Naive thymus-derived CD8-positive, alpha-beta T cell (primary cell): ENCODE results near the gene RGR. TPM values are rescaled to one million over a fixed set of nuclear protein-coding genes. Genes with fewer than 3 reads are reported as not detected.
A peak's percentile ranks its signal among the peaks of the same experiment; 100 is the strongest.

ENCODE experiments used
- ATAC-seq, 2 donors: fragments of 150-1000 bp; cut with Tn5 transposase in 1 of 2; sonication (Bioruptor Pico), chemical (Tn5 transposase) in 1 of 2; 1 replicate in 1 of 2; 2 replicates in 1 of 2; pipeline ENCODE4 v1.10.0; 2021; ENCODE audit warnings: mild to moderate bottlenecking in 2 of 2, moderate library complexity in 2 of 2
- POLR2A ChIA-PET: fragments of 350-600 bp; sonication (Branson Sonifier 250); formaldehyde crosslinking; loops from one replicate; lab custom pipeline; 2021; ENCODE audit warnings: antibody characterized with exemption; lab: Charles Lee
- DNase-seq, 10 donors: peaks; one replicate each; pipeline versions ENCODE4 v3.0.0 to v3.0.0-alpha.2; 2020 to 2022
- H3K27ac Mint-ChIP-seq, 10 donors: one replicate each; pipeline ENCODE4 v1.8.0; 2020 to 2022; ENCODE audit warnings: mild to moderate bottlenecking in 10 of 10, mixed read lengths in 10 of 10, moderate library complexity in 4 of 10, inconsistent platforms in 1 of 10
- H3K27me3 Mint-ChIP-seq, 5 donors: one replicate each; pipeline ENCODE4 v1.8.0; 2021 to 2022; ENCODE audit warnings: mixed read lengths in 5 of 5
- H3K36me3 Mint-ChIP-seq, 3 donors: one replicate each; pipeline ENCODE4 v1.8.0; 2020 to 2022; ENCODE audit warnings: mixed read lengths in 3 of 3, mild to moderate bottlenecking in 2 of 3, inconsistent platforms in 1 of 3
- H3K4me1 Mint-ChIP-seq, 4 donors: one replicate each; pipeline ENCODE4 v1.8.0; 2021 to 2022; ENCODE audit warnings: mixed read lengths in 4 of 4
- H3K4me3 Mint-ChIP-seq, 10 donors: one replicate each; pipeline ENCODE4 v1.8.0; 2020 to 2022; ENCODE audit warnings: mild to moderate bottlenecking in 10 of 10, mixed read lengths in 10 of 10, moderate library complexity in 6 of 10, inconsistent platforms in 1 of 10
- H3K9me3 Mint-ChIP-seq, 9 donors: one replicate each; pipeline ENCODE4 v1.8.0; 2020 to 2022; ENCODE audit warnings: mixed read lengths in 9 of 9, mild to moderate bottlenecking in 3 of 9, inconsistent platforms in 1 of 9, moderate library complexity in 1 of 9
- polyA plus RNA-seq, 3 donors: library from polyadenylated mRNA; unstranded; fragments of 300-500 nt; fragmentation: Illumina TruSeq; gene quantifications; one replicate each; pipeline ENCODE4 v1.2.3, GENCODE V29; 2021
- total RNA-seq, 8 experiments: library from RNA in 2 of 8; stranded (reverse) in 2 of 8; gene quantifications; one replicate each; pipeline ENCODE4 v1.2.3 and lab custom pipeline; 2021 to 2026

Gene RGR
- total and polyA plus RNA-seq, 5 experiments from 2014 or later = not detected

- Mint-ChIP-seq H3K4me3 (no peak overlapping the region), H3K36me3 (no peaks in the 10 kb centered on the region), H3K27me3 (peaks cover 3 to 13% (median 7%) of the 10 kb centered on the region in 5 donors), H3K9me3 (no peaks in the 10 kb centered on the region), H3K4me1 (peaks cover 0 to 4% (median 2%) of the 10 kb centered on the region in 4 donors), H3K27ac (peak overlapping the region in 2 of 10 donors; percentile 9 to 35)
- POLR2A ChIA-PET = no interaction called here
- ATAC-seq = no peak
- no peak for DNase-seq
These were observed 38.9 kb upstream of the RGR start for GRCh38 chr10:84205853-84206525.

DNA sequence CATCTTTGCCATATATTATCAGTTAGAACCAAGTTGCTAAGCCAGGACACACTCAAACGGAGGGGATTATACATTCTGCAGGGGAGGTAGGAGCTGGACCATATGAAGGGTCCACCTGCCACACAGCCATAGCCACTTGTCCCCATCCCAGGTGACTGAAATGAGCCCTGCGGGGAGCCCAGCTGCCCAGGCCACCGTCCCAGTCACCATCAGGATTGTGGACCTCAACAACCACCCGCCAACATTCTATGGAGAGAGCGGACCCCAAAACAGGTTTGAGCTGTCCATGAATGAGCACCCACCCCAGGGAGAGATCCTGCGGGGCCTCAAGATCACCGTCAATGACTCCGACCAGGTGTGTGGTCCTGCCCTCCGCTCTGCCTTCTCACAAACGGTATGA, 36.8 kb upstream of the RGR start:
- H3K36me3 Mint-ChIP-seq = no peaks in the 10 kb centered on the region
- no peak for ATAC-seq
- DNase-seq = no peak
- H3K9me3 Mint-ChIP-seq = no peaks in the 10 kb centered on the region
- H3K4me3 Mint-ChIP-seq = no peak overlapping the region
- H3K27me3 Mint-ChIP-seq = peaks cover 3 to 17% (median 7%) of the 10 kb centered on the region in 5 donors
- POLR2A ChIA-PET = no interaction called here
- H3K27ac Mint-ChIP-seq = no peak overlapping the region
- peaks cover 0 to 5% (median 2%) of the 10 kb centered on the region in 4 donors for H3K4me1 Mint-ChIP-seq

- ATAC-seq = no peak
- peaks cover 3 to 16% (median 5%) of the 10 kb centered on the region in 5 donors for H3K27me3 Mint-ChIP-seq
- POLR2A ChIA-PET = no interaction called here
- H3K27ac Mint-ChIP-seq = no peak overlapping the region
- H3K36me3 Mint-ChIP-seq = no peaks in the 10 kb centered on the region
- H3K4me3 Mint-ChIP-seq = no peak overlapping the region
- no peak for DNase-seq
- peaks cover 0 to 4% (median under 1%) of the 10 kb centered on the region in 4 donors for H3K4me1 Mint-ChIP-seq
- no peaks in the 10 kb centered on the region for H3K9me3 Mint-ChIP-seq
These were observed 33.3 kb upstream of the RGR start for GRCh38 chr10:84211566-84211965.

GRCh38 chr10:84212014-84212413, 32.8 kb upstream of the RGR start:
- no peak for ATAC-seq
- Mint-ChIP-seq H3K4me1 (peaks cover 0 to 4% (median under 1%) of the 10 kb centered on the region in 4 donors), H3K27ac (no peak overlapping the region), H3K36me3 (no peaks in the 10 kb centered on the region), H3K27me3 (peaks cover 0 to 12% (median 1%) of the 10 kb centered on the region in 5 donors), H3K9me3 (no peaks in the 10 kb centered on the region), H3K4me3 (no peak overlapping the region)
- no peak for DNase-seq
- POLR2A ChIA-PET = no interaction called here

- Mint-ChIP-seq H3K4me3 (no peak overlapping the region), H3K27me3 (peaks cover 0 to 10% (median 1%) of the 10 kb centered on the region in 5 donors), H3K4me1 (peaks cover 0 to 4% (median under 1%) of the 10 kb centered on the region in 4 donors), H3K27ac (no peak overlapping the region), H3K9me3 (no peaks in the 10 kb centered on the region), H3K36me3 (no peaks in the 10 kb centered on the region)
- DNase-seq (no peak), ATAC-seq (no peak)
- POLR2A ChIA-PET = no interaction called here
These were observed 31.8 kb upstream of the RGR start for GRCh38 chr10:84213076-84213475.

- H3K9me3 Mint-ChIP-seq = peaks cover 0 to 3% (median 0%) of the 10 kb centered on the region in 9 donors
- POLR2A ChIA-PET = interaction anchor here (1.2 kb wide), 1 partner anchor 66 kb away, joined by 4 read pairs; no protein-coding TSS in a partner anchor
- H3K27me3 Mint-ChIP-seq = peaks cover 0 to 10% (median 0%) of the 10 kb centered on the region in 5 donors
- ATAC-seq = no peak
- peak overlapping the region in 1 of 10 donors; percentile 71 for H3K27ac Mint-ChIP-seq
- no peak for DNase-seq
- H3K4me1 Mint-ChIP-seq = peaks cover 0 to 4% (median under 1%) of the 10 kb centered on the region in 4 donors
- no peaks in the 10 kb centered on the region for H3K36me3 Mint-ChIP-seq
- H3K4me3 Mint-ChIP-seq = peak overlapping the region in 6 of 10 donors; percentile 1 to 71 (median 38)
These were observed 30.7 kb upstream of the RGR start for GRCh38 chr10:84214046-84214572.

- H3K27ac Mint-ChIP-seq = peak overlapping the region in 2 of 10 donors; percentile 35 to 71
- DNase-seq (peak in 4 of 10 donors; percentile 20 to 35 (median 26)), ATAC-seq (peak; percentile 49 to 73)
- peak overlapping the region in 4 of 10 donors; percentile 20 to 71 (median 50) for H3K4me3 Mint-ChIP-seq
- H3K27me3 Mint-ChIP-seq = peaks cover 0 to 10% (median 0%) of the 10 kb centered on the region in 5 donors
- peaks cover 0 to 6% (median 0%) of the 10 kb centered on the region in 3 donors for H3K36me3 Mint-ChIP-seq
- H3K4me1 Mint-ChIP-seq = peaks cover 0 to 4% (median under 1%) of the 10 kb centered on the region in 4 donors
- POLR2A ChIA-PET = interaction anchor here (1.2 kb wide), 1 partner anchor 67 kb away, joined by 4 read pairs; no protein-coding TSS in a partner anchor
- peaks cover 0 to 9% (median 2%) of the 10 kb centered on the region in 9 donors for H3K9me3 Mint-ChIP-seq
These were observed 30.1 kb upstream of the RGR start for GRCh38 chr10:84214612-84215235.

DNA sequence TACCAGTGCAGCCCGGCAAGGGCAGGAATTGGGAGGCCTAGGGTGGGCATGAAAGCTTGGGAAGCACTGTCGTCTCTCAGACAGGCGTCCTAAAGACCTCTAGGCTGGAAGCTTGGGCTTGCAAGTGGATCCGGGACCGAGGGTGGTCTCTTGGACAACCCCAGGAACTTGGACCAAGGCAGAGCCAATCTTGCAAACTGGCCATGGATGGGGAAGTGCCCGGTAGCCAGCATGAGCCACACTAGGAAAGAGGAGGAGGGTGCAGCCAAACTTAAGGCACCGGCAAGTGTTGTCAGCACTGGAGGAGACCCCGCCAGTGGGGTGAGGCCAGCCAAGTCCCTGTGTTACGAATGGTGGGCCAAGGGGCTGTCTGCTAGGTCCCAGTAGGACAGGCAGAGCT, 28.0 kb upstream of the RGR start:
- peaks cover 0 to 2% (median under 1%) of the 10 kb centered on the region in 4 donors for H3K4me1 Mint-ChIP-seq
- H3K4me3 Mint-ChIP-seq = no peak overlapping the region
- peaks cover 3 to 15% (median 5%) of the 10 kb centered on the region in 5 donors for H3K27me3 Mint-ChIP-seq
- H3K27ac Mint-ChIP-seq = no peak overlapping the region
- DNase-seq (no peak), ATAC-seq (no peak)
- POLR2A ChIA-PET = no interaction called here
- H3K36me3 Mint-ChIP-seq = peaks cover 0 to 7% (median 0%) of the 10 kb centered on the region in 3 donors
- peaks cover 0 to 11% (median 2%) of the 10 kb centered on the region in 9 donors for H3K9me3 Mint-ChIP-seq

GRCh38 chr10:84217746-84218145, 27.1 kb upstream of the RGR start:
- Mint-ChIP-seq H3K4me3 (no peak overlapping the region), H3K27me3 (peaks cover 3 to 21% (median 13%) of the 10 kb centered on the region in 5 donors), H3K4me1 (peaks cover 0 to 2% (median under 1%) of the 10 kb centered on the region in 4 donors), H3K9me3 (peaks cover 0 to 11% (median 2%) of the 10 kb centered on the region in 9 donors), H3K36me3 (peaks cover 0 to 7% (median 0%) of the 10 kb centered on the region in 3 donors), H3K27ac (no peak overlapping the region)
- ATAC-seq = no peak
- POLR2A ChIA-PET = no interaction called here
- DNase-seq = no peak

DNA sequence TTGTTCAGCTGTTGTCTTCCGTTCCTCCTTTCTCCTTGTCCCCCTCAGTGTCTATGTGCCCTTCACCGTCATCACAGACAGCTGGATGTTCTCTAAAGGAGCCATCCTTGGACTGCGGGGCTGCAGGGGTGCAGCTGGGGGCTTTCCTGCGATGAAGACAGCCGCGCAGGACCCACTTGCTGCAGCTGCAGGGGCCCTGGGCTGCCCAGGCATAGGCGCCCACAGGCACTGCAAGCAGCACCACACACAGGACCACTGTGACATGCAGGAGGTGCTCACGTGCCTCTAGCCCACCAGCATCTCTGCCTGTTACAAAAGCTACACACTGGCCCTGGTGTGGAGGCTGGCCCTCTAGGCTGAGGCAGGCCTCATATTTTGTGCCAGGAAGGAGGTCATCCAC, 22.9 kb upstream of the RGR start:
- DNase-seq (no peak), ATAC-seq (no peak)
- POLR2A ChIA-PET = no interaction called here
- peaks cover 11 to 40% (median 23%) of the 10 kb centered on the region in 5 donors for H3K27me3 Mint-ChIP-seq
- no peak overlapping the region for H3K4me3 Mint-ChIP-seq
- H3K4me1 Mint-ChIP-seq = no peaks in the 10 kb centered on the region
- H3K36me3 Mint-ChIP-seq = peaks cover 0 to 7% (median 0%) of the 10 kb centered on the region in 3 donors
- peaks cover 0 to 11% (median 2%) of the 10 kb centered on the region in 9 donors for H3K9me3 Mint-ChIP-seq
- H3K27ac Mint-ChIP-seq = peak overlapping the region in 1 of 10 donors; percentile 22

DNA sequence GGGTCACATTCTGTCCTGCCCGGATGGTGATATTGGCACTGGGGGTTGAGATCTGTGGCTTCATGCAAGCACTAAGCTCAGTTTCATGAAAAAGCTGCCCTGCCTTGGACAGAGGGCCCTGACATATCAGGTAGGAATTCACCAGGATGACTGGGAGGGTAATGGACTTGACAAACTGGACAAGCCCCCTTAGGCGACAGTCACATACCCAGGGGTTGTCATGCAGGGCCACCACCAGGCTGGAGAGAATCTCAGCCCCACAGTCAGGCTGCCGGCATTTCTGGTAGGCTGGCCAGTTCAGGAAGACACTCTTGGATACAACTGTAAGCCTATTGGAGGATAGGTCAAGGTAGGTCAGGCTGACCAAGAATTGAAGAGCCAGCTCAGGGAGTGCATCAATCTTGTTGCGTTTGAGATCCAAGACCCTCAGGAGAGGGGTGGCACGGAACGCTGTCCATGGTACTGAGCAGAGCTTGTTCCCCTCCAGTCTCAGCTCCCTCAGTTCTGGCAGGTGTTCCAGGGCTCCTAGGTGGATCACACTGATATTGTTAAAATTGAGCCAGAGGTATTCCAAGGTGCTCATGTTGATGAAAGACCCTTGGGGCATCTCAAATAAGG, 20.3 kb upstream of the RGR start:
- ATAC-seq = no peak
- no peak overlapping the region for H3K4me3 Mint-ChIP-seq
- no peak overlapping the region for H3K27ac Mint-ChIP-seq
- POLR2A ChIA-PET = no interaction called here
- no peaks in the 10 kb centered on the region for H3K4me1 Mint-ChIP-seq
- peaks cover 0 to 4% (median 0%) of the 10 kb centered on the region in 9 donors for H3K9me3 Mint-ChIP-seq
- peaks cover 0 to 3% (median 0%) of the 10 kb centered on the region in 3 donors for H3K36me3 Mint-ChIP-seq
- no peak for DNase-seq
- H3K27me3 Mint-ChIP-seq = peaks cover 13 to 66% (median 34%) of the 10 kb centered on the region in 5 donors

DNA sequence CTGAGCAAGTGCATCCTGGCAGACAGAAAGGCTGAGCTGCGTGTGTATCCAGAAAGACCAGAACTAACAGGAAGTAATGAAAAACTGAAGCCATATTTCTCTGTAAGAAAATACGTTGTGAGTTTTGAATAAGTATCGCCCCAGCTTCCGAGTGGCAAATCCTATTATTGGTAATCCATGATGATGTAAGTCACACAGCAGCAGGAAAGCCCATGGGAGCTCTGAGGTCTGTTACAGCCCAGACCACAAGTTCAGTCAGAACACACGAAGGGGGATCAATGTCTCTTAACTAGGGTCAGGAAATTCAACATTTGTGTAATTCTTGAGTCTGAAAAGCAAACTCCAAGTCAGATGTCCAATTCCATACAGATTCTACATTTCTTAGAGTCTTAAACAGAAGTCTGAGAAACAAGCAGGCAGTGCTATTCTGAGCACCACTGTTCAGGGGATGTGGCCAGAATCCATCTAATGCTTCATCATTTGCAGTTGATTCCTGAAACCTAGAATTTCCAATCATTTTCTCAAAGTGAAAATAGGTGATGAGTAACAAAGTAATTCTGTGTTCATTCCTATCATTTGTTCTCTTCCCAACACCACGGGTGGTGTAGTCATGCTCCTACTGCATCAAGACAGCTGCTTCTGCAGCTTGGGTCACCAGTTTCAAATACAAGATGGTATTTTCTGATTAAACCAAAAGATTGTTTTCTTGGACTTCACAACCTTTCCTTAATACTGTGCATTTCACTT, 19.3 kb upstream of the RGR start, which contains the start of gene LRIT2:
TSS of gene LRIT2 (minus strand) at position 118 of the 747 bp plus-strand sequence. CDS start at position 94, 24 bp downstream.
- Mint-ChIP-seq H3K9me3 (no peaks in the 10 kb centered on the region), H3K27me3 (peaks cover 12 to 76% (median 33%) of the 10 kb centered on the region in 5 donors), H3K4me1 (no peaks in the 10 kb centered on the region), H3K27ac (no peak within 1 kb of the TSS), H3K36me3 (no peaks in the 10 kb centered on the region), H3K4me3 (no peak within 1 kb of the TSS)
- POLR2A ChIA-PET = no interaction called here
- ATAC-seq (no peak), DNase-seq (no peak)
